ENCODE data around the gene FLRT1. TPM values are rescaled to one million over a fixed set of nuclear protein-coding genes. Genes with fewer than 3 reads are reported as not detected.

The FLRT1 gene
- total and polyA plus RNA-seq, 2 experiments from 2014 or later: 0.76 to 1.1 TPM

DNA sequence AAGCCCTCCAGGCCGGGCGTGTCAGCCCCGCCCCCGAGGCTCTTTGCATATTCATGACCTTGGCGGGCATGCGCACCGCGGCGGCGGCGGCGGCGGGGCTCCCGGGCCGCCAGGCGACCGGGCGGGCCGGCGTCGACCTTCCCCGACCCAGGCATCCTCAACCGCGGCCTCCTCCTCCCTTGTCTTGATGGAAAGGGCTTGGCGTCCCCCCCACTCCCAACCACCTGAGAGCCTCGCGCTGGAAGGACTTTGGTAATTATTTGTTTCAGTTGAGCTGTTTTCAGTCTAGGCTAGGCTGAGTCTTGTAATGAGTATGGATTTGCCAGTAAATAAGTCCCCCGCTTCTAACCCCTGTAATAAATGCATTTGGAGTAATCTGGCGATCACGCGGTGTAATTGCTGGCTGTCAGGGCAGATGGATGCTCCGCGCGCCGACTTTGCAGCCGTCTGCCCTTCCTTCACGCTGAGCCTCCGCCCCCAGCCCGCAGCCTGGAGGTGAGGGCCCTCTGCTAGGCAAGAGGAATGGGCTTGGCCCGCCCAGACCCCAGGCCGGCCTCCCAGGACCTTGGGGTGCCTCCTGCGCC, 25.2 kb downstream of the FLRT1 start (continued):
- no peak for TF ChIP-seq ZNF462 (CRISPR knock-in tag; IDR thresholded peaks at IDR 0.05)
- TF ChIP-seq NANOG (IDR thresholded peaks at IDR 0.05; ENCODE audit: borderline replicate concordance): no peak
- no peak for TF ChIP-seq STAT1 (IDR thresholded peaks at IDR 0.05; ENCODE audit: unreplicated experiment)
- TF ChIP-seq, protein P1, sequence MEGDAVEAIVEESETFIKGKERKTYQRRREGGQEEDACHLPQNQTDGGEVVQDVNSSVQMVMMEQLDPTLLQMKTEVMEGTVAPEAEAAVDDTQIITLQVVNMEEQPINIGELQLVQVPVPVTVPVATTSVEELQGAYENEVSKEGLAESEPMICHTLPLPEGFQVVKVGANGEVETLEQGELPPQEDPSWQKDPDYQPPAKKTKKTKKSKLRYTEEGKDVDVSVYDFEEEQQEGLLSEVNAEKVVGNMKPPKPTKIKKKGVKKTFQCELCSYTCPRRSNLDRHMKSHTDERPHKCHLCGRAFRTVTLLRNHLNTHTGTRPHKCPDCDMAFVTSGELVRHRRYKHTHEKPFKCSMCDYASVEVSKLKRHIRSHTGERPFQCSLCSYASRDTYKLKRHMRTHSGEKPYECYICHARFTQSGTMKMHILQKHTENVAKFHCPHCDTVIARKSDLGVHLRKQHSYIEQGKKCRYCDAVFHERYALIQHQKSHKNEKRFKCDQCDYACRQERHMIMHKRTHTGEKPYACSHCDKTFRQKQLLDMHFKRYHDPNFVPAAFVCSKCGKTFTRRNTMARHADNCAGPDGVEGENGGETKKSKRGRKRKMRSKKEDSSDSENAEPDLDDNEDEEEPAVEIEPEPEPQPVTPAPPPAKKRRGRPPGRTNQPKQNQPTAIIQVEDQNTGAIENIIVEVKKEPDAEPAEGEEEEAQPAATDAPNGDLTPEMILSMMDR (conservative IDR thresholded peaks at IDR 0.05; ENCODE audit: low read depth in 2 of 2): no peak
- TF ChIP-seq JUNB (IDR thresholded peaks at IDR 0.05; ENCODE audit: unreplicated experiment): no peak
- TF ChIP-seq POLR2AphosphoS5 (IDR thresholded peaks at IDR 0.05; ENCODE audit: low read depth): no peak
- TF ChIP-seq ETS1 (IDR thresholded peaks at IDR 0.05): no peak
- TF ChIP-seq CREB1 (CRISPR knock-in tag; IDR thresholded peaks at IDR 0.05; ENCODE audit: low read depth): no peak
- TF ChIP-seq EZH2phosphoT487 (IDR thresholded peaks at IDR 0.05; ENCODE audit: unreplicated experiment): no peak
- TF ChIP-seq ZNF331 (CRISPR knock-in tag; IDR thresholded peaks at IDR 0.05; ENCODE audit: low read depth): no peak
- TF ChIP-seq ZNF114 (CRISPR knock-in tag; IDR thresholded peaks at IDR 0.05): no peak
